ENCODE measurements around the gene CROCC. TPM values are rescaled to one million over a fixed set of nuclear protein-coding genes. Genes with fewer than 3 reads are reported as not detected.
"Not testable (repeated sequence)": the region's sequence is repeated elsewhere in the genome, so short reads cannot be mapped to it uniquely, and the experiment has no call there.

Gene CROCC
- total RNA-seq, 1 donor from 2014 or later = 15.2 TPM

GRCh38 chr1:16882986-16883385 is 38.7 kb upstream of the CROCC start:
- no peak overlapping the region for H3K4me3 ChIP-seq
- no peak overlapping the region for H3K4me2 ChIP-seq
- DNase-seq (ENCODE audit: low spot score) = no peak
- no peaks in the 10 kb centered on the region for H4K20me1 ChIP-seq (ENCODE audit: low read depth)
- no peak overlapping the region for H3K27ac Mint-ChIP-seq
- H3K9ac ChIP-seq = no peak overlapping the region
- no peak overlapping the region for H3K27ac ChIP-seq
- TF ChIP-seq EZH2phosphoT487 (IDR thresholded peaks at IDR 0.05) (no peak), CTCF (IDR thresholded peaks at IDR 0.05) (no peak), EZH2 (IDR thresholded peaks at IDR 0.05) (no peak)
- H3K27me3 ChIP-seq = peaks cover 10% of the 10 kb centered on the region
- peaks cover 8% of the 10 kb centered on the region for H3K27me3 Mint-ChIP-seq (ENCODE audit: insufficient read depth, low read depth)
- H2AFZ ChIP-seq (replicated peaks) = peak overlapping the region; percentile 29
- no peaks in the 10 kb centered on the region for H3K36me3 Mint-ChIP-seq
- no peaks in the 10 kb centered on the region for H3K79me2 ChIP-seq (ENCODE audit: low read depth)
- no peak overlapping the region for H3K4me3 Mint-ChIP-seq
- no peaks in the 10 kb centered on the region for H3K4me1 ChIP-seq
- H3K9me3 Mint-ChIP-seq = no peaks in the 10 kb centered on the region
- H3F3A ChIP-seq (ENCODE audit: low read depth) = no peaks in the 10 kb centered on the region
- H3K36me3 ChIP-seq = no peaks in the 10 kb centered on the region
- no peaks in the 10 kb centered on the region for H3K9me3 ChIP-seq (ENCODE audit: low read depth)
- H3K4me1 Mint-ChIP-seq = peaks cover 9% of the 10 kb centered on the region

GRCh38 chr1:16884487-16884886 is 37.2 kb upstream of the CROCC start:
- H3K27ac ChIP-seq; H3K9me3 Mint-ChIP-seq; DNase-seq (ENCODE audit: low spot score); H3K27ac Mint-ChIP-seq; H3K36me3 ChIP-seq; H3K4me1 Mint-ChIP-seq; H2AFZ ChIP-seq (replicated peaks); H3K36me3 Mint-ChIP-seq; H3K4me2 ChIP-seq; H4K20me1 ChIP-seq (ENCODE audit: low read depth); H3F3A ChIP-seq (ENCODE audit: low read depth); H3K4me3 ChIP-seq; H3K9ac ChIP-seq; H3K4me3 Mint-ChIP-seq; H3K4me1 ChIP-seq; H3K27me3 ChIP-seq; H3K79me2 ChIP-seq (ENCODE audit: low read depth); H3K9me3 ChIP-seq (ENCODE audit: low read depth): not testable (repeated sequence)
- H3K27me3 Mint-ChIP-seq (ENCODE audit: insufficient read depth, low read depth) = peaks cover 10% of the 10 kb centered on the region

- TF ChIP-seq EZH2phosphoT487 (IDR thresholded peaks at IDR 0.05) (no peak), CTCF (IDR thresholded peaks at IDR 0.05) (no peak), EZH2 (IDR thresholded peaks at IDR 0.05) (no peak)
- Histone ChIP-seq H3K36me3 (no peaks in the 10 kb centered on the region), H3K4me1 (no peaks in the 10 kb centered on the region), H3K27me3 (no peaks in the 10 kb centered on the region), H4K20me1 (ENCODE audit: low read depth) (no peaks in the 10 kb centered on the region), H3K79me2 (ENCODE audit: low read depth) (no peaks in the 10 kb centered on the region), H3F3A (ENCODE audit: low read depth) (peaks cover 14% of the 10 kb centered on the region), H3K9me3 (ENCODE audit: low read depth) (no peaks in the 10 kb centered on the region), H3K27ac (no peak overlapping the region), H3K4me2 (no peak overlapping the region), H3K4me3 (no peak overlapping the region), H2AFZ (replicated peaks) (no peak overlapping the region), H3K9ac (no peak overlapping the region)
- no peaks in the 10 kb centered on the region for H3K36me3 Mint-ChIP-seq
- peaks cover 10% of the 10 kb centered on the region for H3K27me3 Mint-ChIP-seq (ENCODE audit: insufficient read depth, low read depth)
- H3K27ac Mint-ChIP-seq = no peak overlapping the region
- H3K4me3 Mint-ChIP-seq = no peak overlapping the region
- H3K9me3 Mint-ChIP-seq = no peaks in the 10 kb centered on the region
- peaks cover 15% of the 10 kb centered on the region for H3K4me1 Mint-ChIP-seq
- no peak for DNase-seq (ENCODE audit: low spot score)
These were observed 34.7 kb upstream of the CROCC start for GRCh38 chr1:16886860-16887605.

Measured in neural progenitor cell (in vitro differentiated cells).